Epithelial cell of proximal tubule (primary cell): ENCODE results near the gene RIC8A. TPM values are rescaled to one million over a fixed set of nuclear protein-coding genes. Genes with fewer than 3 reads are reported as not detected.

Source experiments
- DNase-seq: peaks from one replicate; pipeline ENCODE4 v3.0.0-alpha.2; 2011; ENCODE audit warnings: low read depth
- H3K4me3 ChIP-seq: 2 replicates; pipeline ENCODE4 v1.5.1; 2011; ENCODE audit warnings: low read depth, mild to moderate bottlenecking, low read length
- total RNA-seq: library from RNA; depleted of rRNA; stranded (reverse); fragments of >200 nt; gene quantifications from 2 replicates; pipeline ENCODE4 v1.2.3, GENCODE V29; 2015
- TF ChIP-seq, protein P1 (sequence below): conservative IDR thresholded peaks from 2 replicates; pipeline ENCODE4 v1.5.1; 2012; ENCODE audit warnings: low read depth, mild to moderate bottlenecking, low read length

The RIC8A gene
- total RNA-seq, 1 donor from 2014 or later = 116 TPM

DNA sequence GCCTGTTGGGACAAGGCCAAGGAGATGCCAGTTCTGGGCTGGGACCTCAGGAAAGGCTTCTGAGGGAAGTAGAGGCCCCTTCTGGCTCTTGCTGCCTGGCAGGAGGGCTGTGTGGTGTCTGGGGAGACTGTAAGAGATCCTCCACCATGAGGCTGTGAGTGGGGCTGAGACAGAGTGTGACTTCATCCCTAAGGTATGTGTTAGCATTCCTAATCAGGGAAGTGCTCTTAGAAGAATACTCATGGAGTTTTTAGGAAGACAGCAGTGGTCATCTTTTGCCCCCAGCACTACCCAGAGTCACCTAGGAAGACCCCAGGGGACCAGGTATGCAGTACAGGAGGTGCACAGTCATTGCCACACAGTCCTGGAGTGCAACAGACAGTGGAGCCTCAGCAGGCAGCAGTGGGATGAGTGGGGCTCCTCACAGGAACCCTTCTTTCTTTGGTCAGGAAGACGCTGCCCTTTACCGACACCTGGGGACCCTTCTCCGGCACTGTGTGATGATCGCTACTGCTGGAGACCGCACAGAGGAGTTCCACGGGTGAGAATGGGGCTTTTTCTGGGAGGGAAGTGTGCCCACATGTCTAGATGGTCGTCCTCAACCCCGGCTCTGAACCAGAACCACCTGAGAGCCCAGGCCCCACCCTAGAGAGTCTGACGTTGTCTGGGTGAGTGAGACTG, 2.8 kb downstream of the RIC8A start:
- TF ChIP-seq, protein P1, sequence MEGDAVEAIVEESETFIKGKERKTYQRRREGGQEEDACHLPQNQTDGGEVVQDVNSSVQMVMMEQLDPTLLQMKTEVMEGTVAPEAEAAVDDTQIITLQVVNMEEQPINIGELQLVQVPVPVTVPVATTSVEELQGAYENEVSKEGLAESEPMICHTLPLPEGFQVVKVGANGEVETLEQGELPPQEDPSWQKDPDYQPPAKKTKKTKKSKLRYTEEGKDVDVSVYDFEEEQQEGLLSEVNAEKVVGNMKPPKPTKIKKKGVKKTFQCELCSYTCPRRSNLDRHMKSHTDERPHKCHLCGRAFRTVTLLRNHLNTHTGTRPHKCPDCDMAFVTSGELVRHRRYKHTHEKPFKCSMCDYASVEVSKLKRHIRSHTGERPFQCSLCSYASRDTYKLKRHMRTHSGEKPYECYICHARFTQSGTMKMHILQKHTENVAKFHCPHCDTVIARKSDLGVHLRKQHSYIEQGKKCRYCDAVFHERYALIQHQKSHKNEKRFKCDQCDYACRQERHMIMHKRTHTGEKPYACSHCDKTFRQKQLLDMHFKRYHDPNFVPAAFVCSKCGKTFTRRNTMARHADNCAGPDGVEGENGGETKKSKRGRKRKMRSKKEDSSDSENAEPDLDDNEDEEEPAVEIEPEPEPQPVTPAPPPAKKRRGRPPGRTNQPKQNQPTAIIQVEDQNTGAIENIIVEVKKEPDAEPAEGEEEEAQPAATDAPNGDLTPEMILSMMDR = no peak
- DNase-seq = peak; percentile 25
- H3K4me3 ChIP-seq = peak overlapping the region; percentile 99

DNA sequence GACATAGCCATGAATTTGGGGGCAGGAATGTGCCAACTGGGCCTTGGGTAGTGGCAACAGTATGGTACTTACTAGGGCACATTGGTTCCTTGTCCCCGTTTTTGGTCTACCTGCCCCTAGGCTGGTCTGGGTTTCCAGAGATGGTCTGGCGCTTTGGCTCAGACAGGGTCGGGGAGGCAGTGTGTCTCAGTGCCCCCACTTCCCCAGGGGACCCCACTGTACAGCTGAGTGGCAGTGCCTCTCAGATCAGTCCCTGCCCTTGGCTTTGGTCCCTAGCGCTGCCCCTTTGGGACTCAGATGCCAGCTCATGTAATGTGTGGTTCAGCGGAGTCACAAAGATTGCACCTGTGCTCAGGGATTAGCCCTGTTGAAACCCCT, 3.3 kb downstream of the RIC8A start:
- H3K4me3 ChIP-seq = no peak overlapping the region
- TF ChIP-seq, protein P1 = no peak

DNA sequence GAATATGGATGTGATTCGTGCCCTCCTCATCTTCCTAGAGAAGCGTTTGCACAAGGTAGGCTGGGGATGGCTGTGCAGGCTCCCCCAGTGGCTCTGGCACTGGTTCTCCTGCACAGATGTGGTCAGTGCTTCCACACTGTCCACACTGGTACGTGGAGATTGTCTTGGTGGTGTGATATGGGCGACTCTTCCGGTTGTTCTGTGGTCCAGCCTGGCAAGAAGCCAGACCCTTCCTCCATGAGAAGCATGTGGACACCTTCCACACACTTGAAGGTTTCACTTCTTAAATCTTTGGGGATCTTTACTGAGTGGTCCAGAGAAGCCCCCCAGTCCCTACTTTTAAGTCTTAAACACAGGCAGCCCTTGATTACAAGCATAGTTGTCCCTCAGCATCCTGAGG, 3.8 kb downstream of the RIC8A start:
- TF ChIP-seq, protein P1 = no peak
- no peak for DNase-seq
- no peak overlapping the region for H3K4me3 ChIP-seq

More for the DNA sequence above, 3.3 kb downstream of the RIC8A start:
- DNase-seq = no peak

DNA sequence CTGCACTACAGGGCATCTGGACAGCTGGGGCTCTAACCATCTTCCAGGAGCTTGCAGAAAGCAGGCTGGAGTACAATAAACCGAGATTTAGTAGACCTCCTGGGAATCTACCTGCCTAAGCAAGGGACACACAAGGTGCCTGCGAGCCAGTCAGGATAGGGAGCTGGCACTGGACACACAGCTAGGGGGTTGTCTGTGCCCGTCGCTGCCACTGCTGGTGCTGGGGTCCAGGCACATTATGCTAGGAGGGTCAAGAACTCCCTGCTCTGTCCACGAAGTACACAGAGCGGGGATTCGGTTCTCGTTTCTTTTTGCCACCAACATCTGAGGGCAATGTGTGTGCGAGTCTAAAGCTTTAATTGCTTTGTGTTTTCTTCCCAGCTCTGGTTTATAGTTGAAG, 4.2 kb downstream of the RIC8A start:
- TF ChIP-seq, protein P1 = no peak
- no peak overlapping the region for H3K4me3 ChIP-seq
- DNase-seq = no peak

DNA sequence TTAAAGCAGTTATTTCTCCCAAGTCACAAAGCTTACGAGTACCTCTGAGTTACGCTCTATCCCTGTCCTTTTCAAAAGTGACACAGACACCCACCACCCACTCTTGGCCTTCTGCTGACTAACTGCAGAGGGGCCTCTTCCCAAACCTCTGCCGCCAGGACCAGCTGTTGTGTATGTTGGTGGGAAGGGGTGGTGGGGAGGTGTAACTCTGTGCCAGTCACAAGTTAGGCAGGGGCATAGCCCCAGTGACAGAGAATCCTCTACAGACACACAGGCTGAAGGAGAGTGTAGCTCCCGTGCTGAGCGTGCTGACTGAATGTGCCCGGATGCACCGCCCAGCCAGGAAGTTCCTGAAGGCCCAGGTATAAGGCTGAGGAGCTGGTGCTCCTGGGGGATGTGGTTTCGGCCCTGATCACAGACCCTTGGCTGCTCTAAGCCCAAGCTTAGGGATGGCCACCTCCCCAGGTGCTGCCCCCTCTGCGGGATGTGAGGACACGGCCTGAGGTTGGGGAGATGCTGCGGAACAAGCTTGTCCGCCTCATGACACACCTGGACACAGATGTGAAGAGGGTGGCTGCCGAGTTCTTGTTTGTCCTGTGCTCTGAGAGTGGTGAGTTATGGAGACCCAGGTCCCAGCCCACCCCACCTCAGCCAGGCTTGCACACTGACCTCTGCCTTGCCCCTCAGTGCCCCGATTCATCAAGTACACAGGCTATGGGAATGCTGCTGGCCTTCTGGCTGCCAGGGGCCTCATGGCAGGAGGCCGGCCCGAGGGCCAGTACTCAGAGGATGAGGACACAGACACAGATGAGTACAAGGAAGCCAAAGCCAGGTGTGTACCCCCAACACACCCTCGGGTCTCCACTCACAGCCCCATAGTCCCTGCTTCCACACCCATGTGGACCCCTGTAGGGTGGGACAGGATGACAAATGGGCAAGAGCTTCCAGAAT, 4.9 kb downstream of the RIC8A start:
- no peak overlapping the region for H3K4me3 ChIP-seq
- no peak for DNase-seq
- TF ChIP-seq, protein P1 = no peak

DNA sequence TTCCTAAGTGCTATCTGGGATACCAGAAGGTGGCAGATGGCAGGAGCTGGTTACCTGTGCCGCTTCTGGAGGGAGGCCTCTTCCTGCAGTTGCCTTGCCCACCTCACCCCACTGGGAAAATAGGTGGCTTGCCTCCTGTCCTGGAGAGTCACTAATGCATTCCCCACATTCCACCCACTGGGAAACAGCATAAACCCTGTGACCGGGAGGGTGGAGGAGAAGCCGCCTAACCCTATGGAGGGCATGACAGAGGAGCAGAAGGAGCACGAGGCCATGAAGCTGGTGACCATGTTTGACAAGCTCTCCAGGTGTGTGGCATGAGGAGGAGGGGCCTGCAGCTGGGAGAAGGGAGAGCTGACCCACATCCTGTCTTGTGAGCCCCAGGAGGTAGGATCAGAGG, 5.6 kb downstream of the RIC8A start:
- TF ChIP-seq, protein P1 = no peak
- DNase-seq = no peak
- no peak overlapping the region for H3K4me3 ChIP-seq
